ENCODE results near the gene FGF14. TPM values are rescaled to one million over a fixed set of nuclear protein-coding genes. Genes with fewer than 3 reads are reported as not detected.

Gene FGF14
- total RNA-seq, 1 donor from 2014 or later = not detected

DNA sequence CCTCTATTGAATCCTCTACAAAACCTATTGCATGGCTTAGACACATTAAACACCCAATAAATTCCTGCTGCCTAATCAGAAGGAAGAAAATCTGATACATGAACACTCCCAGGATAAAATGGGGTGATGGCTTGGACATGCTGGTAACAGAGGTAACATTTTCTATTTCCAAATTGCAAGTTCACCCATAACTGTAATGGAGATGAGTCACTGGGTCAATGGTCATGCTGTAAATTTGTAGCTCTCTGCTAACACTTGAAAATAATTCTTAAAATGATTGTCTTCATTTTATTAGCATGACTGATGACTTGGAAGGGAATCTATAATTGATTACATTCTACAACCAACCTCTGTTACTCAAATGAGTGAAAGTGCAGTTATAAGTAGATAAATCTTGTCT lies 434.1 kb downstream of the FGF14 start:
- H3K4me3 ChIP-seq (ENCODE audit: low read depth, low read length) = no peak overlapping the region
- TF ChIP-seq, protein P1, sequence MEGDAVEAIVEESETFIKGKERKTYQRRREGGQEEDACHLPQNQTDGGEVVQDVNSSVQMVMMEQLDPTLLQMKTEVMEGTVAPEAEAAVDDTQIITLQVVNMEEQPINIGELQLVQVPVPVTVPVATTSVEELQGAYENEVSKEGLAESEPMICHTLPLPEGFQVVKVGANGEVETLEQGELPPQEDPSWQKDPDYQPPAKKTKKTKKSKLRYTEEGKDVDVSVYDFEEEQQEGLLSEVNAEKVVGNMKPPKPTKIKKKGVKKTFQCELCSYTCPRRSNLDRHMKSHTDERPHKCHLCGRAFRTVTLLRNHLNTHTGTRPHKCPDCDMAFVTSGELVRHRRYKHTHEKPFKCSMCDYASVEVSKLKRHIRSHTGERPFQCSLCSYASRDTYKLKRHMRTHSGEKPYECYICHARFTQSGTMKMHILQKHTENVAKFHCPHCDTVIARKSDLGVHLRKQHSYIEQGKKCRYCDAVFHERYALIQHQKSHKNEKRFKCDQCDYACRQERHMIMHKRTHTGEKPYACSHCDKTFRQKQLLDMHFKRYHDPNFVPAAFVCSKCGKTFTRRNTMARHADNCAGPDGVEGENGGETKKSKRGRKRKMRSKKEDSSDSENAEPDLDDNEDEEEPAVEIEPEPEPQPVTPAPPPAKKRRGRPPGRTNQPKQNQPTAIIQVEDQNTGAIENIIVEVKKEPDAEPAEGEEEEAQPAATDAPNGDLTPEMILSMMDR (IDR thresholded peaks at IDR 0.05; ENCODE audit: insufficient read depth, low read length, severe bottlenecking) = no peak

DNA sequence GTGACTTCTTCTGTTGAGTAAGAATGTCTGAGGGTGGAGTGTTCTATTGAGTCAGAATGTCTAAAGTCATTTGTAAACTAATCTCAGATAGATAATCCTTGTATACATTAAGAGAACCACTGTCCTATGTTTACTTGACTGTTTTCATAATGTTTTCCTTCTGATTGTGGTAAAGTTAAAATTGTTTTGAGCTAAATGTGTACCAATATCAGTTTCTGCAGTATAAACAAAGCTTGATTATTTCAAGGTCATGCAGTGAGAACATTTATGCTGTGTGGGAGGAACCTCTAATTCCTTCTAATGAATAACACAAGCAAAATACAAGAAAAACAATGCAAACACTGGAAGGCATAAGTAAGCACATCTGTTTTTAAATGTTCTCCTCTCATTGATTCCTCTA lies 434.6 kb downstream of the FGF14 start:
- H3K4me3 ChIP-seq (ENCODE audit: low read depth, low read length) = no peak overlapping the region
- TF ChIP-seq, protein P1 (IDR thresholded peaks at IDR 0.05; ENCODE audit: insufficient read depth, low read length, severe bottlenecking) = no peak
- DNase-seq (ENCODE audit: low read depth) (no peak), FAIRE-seq (no peak)
- no peaks in the 10 kb centered on the region for H3K27me3 ChIP-seq (ENCODE audit: control insufficient read depth, insufficient read depth, low read length)
- no peaks in the 10 kb centered on the region for H3K36me3 ChIP-seq (ENCODE audit: control insufficient read depth, insufficient read depth, low read length)

More for the DNA sequence above, 434.1 kb downstream of the FGF14 start:
- FAIRE-seq (no peak), DNase-seq (ENCODE audit: low read depth) (no peak)
- H3K36me3 ChIP-seq (ENCODE audit: control insufficient read depth, insufficient read depth, low read length) = no peaks in the 10 kb centered on the region
- H3K27me3 ChIP-seq (ENCODE audit: control insufficient read depth, insufficient read depth, low read length) = no peaks in the 10 kb centered on the region

DNA sequence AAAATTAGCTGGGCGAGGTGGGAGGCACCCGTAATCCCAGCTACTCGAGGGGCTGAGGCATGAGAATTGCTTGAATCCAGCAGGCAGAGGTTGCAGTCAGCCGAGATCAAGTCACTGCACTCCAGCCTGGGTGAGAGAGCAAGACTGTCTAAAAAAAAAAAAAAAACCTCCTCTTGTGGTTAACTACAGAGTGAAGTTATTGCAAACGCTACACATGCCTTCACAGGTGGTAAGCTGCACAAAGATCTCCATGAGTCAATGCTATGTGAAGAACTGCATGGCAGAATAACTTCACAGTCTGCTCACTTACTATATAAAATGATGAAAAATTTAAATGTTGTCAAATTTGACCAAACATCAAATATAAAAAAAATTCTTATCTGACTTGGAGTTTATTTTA lies 436.8 kb downstream of the FGF14 start:
- TF ChIP-seq, protein P1 (IDR thresholded peaks at IDR 0.05; ENCODE audit: insufficient read depth, low read length, severe bottlenecking) = no peak
- DNase-seq (ENCODE audit: low read depth) (no peak), FAIRE-seq (no peak)
- Histone ChIP-seq H3K27me3 (ENCODE audit: control insufficient read depth, insufficient read depth, low read length) (no peaks in the 10 kb centered on the region), H3K36me3 (ENCODE audit: control insufficient read depth, insufficient read depth, low read length) (no peaks in the 10 kb centered on the region), H3K4me3 (ENCODE audit: low read depth, low read length) (no peak overlapping the region)

DNA sequence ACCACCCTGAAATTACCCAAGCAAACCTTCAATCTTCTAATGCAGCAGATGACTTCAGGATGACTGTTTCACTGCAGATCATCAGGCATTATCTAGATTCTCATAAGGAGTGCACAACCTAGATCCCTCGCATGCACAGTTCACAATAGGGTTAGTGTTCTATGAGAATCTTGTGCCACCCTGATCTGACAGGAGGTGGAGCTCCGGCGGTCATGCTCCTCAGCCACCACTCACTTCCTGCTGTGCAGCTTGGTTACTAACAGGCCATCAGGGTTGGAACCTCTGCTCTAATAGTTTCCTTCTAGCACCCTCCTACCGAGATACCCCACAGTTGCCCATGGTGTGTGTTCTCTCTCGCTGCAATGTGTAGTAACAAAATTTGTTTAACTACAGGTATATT lies 442.8 kb downstream of the FGF14 start:
- Histone ChIP-seq H3K4me3 (ENCODE audit: low read depth, low read length) (no peak overlapping the region), H3K36me3 (ENCODE audit: control insufficient read depth, insufficient read depth, low read length) (no peaks in the 10 kb centered on the region), H3K27me3 (ENCODE audit: control insufficient read depth, insufficient read depth, low read length) (no peaks in the 10 kb centered on the region)
- DNase-seq (ENCODE audit: low read depth) (no peak), FAIRE-seq (no peak)
- TF ChIP-seq, protein P1 (IDR thresholded peaks at IDR 0.05; ENCODE audit: insufficient read depth, low read length, severe bottlenecking) = no peak

DNA sequence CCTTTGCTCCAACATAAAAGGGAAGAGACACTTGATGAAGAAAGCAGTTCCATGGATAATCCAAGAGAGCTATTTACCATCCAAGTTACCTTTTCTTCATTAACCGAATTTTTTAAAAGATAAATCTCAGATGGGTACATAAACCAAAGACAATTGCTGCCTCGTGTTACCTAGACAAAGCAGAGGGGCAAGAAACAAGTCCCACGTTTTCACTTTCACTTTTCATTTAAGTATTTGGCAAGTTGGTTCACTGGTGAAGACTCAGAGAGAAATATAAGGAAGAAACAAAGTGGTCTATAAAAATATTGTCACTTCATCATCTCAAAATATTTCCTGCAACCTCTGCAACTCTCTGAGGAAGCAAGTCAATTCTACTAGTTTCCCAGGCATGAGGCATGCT lies 446.1 kb downstream of the FGF14 start:
- no peak overlapping the region for H3K4me3 ChIP-seq (ENCODE audit: low read depth, low read length)
- H3K27me3 ChIP-seq (ENCODE audit: control insufficient read depth, insufficient read depth, low read length) = no peaks in the 10 kb centered on the region
- FAIRE-seq (no peak), DNase-seq (ENCODE audit: low read depth) (no peak)
- TF ChIP-seq, protein P1 (IDR thresholded peaks at IDR 0.05; ENCODE audit: insufficient read depth, low read length, severe bottlenecking) = no peak
- no peaks in the 10 kb centered on the region for H3K36me3 ChIP-seq (ENCODE audit: control insufficient read depth, insufficient read depth, low read length)

DNA sequence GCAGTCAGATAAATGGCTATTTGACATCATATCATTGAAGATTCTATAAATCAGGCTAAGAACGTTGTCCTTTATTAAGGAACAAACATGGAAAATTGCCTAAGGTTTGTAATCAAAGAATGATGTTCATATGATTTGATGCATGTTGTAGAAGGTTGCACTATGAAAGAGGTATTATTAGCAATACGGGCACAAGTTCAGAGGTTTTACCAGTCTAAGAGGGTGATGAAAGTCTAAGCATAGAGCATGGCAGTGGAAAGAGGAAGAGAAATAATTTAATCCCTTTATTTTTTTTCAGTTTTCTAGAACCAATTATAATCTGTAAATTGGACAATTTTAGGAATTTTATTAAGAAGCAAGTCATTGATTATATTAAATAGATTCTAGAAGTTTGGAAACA lies 450.7 kb downstream of the FGF14 start:
- TF ChIP-seq, protein P1 (IDR thresholded peaks at IDR 0.05; ENCODE audit: insufficient read depth, low read length, severe bottlenecking) = no peak
- Histone ChIP-seq H3K36me3 (ENCODE audit: control insufficient read depth, insufficient read depth, low read length) (no peaks in the 10 kb centered on the region), H3K4me3 (ENCODE audit: low read depth, low read length) (no peak overlapping the region), H3K27me3 (ENCODE audit: control insufficient read depth, insufficient read depth, low read length) (no peaks in the 10 kb centered on the region)
- DNase-seq (ENCODE audit: low read depth) (no peak), FAIRE-seq (no peak)

All from bronchial epithelial cell (primary cell).